Smooth muscle cell (in vitro differentiated cells): ENCODE data around the gene NCK2. TPM values are rescaled to one million over a fixed set of nuclear protein-coding genes. Genes with fewer than 3 reads are reported as not detected.

ENCODE experiments used
- DNase-seq: peaks from one replicate; lab custom pipeline; 2025; ENCODE audit not compliant: unreplicated experiment; lab: John Stamatoyannopoulos, UW
- H2AFZ ChIP-seq: fragments of 200-600 bp; sonication (generic); 2 replicates; pipeline ENCODE4 v1.6.0; 2016; ENCODE audit warnings: antibody characterized with exemption, low read depth, mild to moderate bottlenecking
- H3F3A ChIP-seq: fragments of 200-600 bp; sonication (generic); 2 replicates; pipeline ENCODE4 v1.6.0; 2017; ENCODE audit warnings: antibody characterized with exemption, low read depth
- H3K27ac ChIP-seq: fragments of 200-600 bp; sonication (generic); 2 replicates; pipeline ENCODE4 v1.5.1; 2016; ENCODE audit warnings: low read depth, mild to moderate bottlenecking
- H3K27me3 ChIP-seq: fragments of 200-600 bp; sonication (generic); 2 replicates; pipeline ENCODE4 v1.6.1; 2016; ENCODE audit warnings: low read depth, mild to moderate bottlenecking
- H3K36me3 ChIP-seq: fragments of 200-600 bp; sonication (generic); 2 replicates; pipeline ENCODE4 v1.5.1; 2016; ENCODE audit warnings: low read depth
- H3K4me1 ChIP-seq: fragments of 200-600 bp; sonication (generic); 2 replicates; pipeline ENCODE4 v1.5.1; 2016; ENCODE audit warnings: low read depth
- H3K4me2 ChIP-seq: fragments of 200-600 bp; sonication (generic); 2 replicates; pipeline ENCODE4 v1.6.0; 2016; ENCODE audit warnings: mild to moderate bottlenecking
- H3K4me3 ChIP-seq: fragments of 200-600 bp; sonication (generic); 2 replicates; pipeline ENCODE4 v1.5.1; 2016; ENCODE audit warnings: mild to moderate bottlenecking
- H3K79me2 ChIP-seq: fragments of 200-600 bp; sonication (generic); 2 replicates; pipeline ENCODE4 v1.6.0; 2016; ENCODE audit warnings: low read depth, mild to moderate bottlenecking
- H3K9ac ChIP-seq: fragments of 200-600 bp; sonication (generic); 2 replicates; pipeline ENCODE4 v1.6.0; 2016; ENCODE audit warnings: low read depth
- H3K9me3 ChIP-seq: fragments of 200-600 bp; sonication (generic); replicated peaks from 2 replicates; pipeline ENCODE4 v1.5.1; 2016; ENCODE audit warnings: low read depth
- H4K20me1 ChIP-seq: fragments of 200-600 bp; sonication (generic); 2 replicates; pipeline ENCODE4 v1.6.0; 2016; ENCODE audit warnings: low read depth
- CTCF ChIP-seq: fragments of 200-600 bp; sonication (generic); IDR thresholded peaks from 2 replicates; pipeline ENCODE4 v1.5.1; 2017; ENCODE audit warnings: borderline replicate concordance, mild to moderate bottlenecking, antibody characterized with exemption; ENCODE audit not compliant: insufficient read depth, poor library complexity, severe bottlenecking
- WGBS: methylation state at CpG from one replicate; pipeline ENCODE4 v1.1.7; 2016; ENCODE audit warnings: low lambda C conversion rate; 5-methylcytosine and 5-hydroxymethylcytosine counted together
- polyA plus RNA-seq: library from polyadenylated mRNA; unstranded; fragments of >200 nt; fragmentation: Nextera tagmentation; extraction: Ambion mirVana; gene quantifications from 2 replicates; pipeline ENCODE4 v1.2.1, GENCODE V29; 2016
- total RNA-seq: library from RNA; depleted of rRNA; stranded (reverse); fragments of >200 nt; gene quantifications from 2 replicates; pipeline ENCODE4 v1.2.3, GENCODE V29; 2014

NCK2 gene
- total and polyA plus RNA-seq, 2 experiments from 2014 or later, result 29.0 to 50.5 TPM

GRCh38 chr2:105882341-105882740 is 137.6 kb downstream of the NCK2 start:
- no peaks in the 10 kb centered on the region for H3K9me3 ChIP-seq
- TF ChIP-seq CTCF, result no peak
- no peak overlapping the region for H3K4me2 ChIP-seq
- H4K20me1 ChIP-seq, result peaks cover 66% of the 10 kb centered on the region
- H3K27ac ChIP-seq, result no peak overlapping the region
- H3K79me2 ChIP-seq, result peaks cover 29% of the 10 kb centered on the region
- no peak overlapping the region for H3K9ac ChIP-seq
- H3F3A ChIP-seq, result no peaks in the 10 kb centered on the region
- H3K4me3 ChIP-seq, result no peak overlapping the region
- WGBS, result 68% methylated on average over 10 of the region's 10 CpGs
- no peaks in the 10 kb centered on the region for H3K27me3 ChIP-seq
- no peak for DNase-seq
- no peaks in the 10 kb centered on the region for H3K36me3 ChIP-seq
- H2AFZ ChIP-seq, result no peak overlapping the region
- H3K4me1 ChIP-seq, result no peaks in the 10 kb centered on the region

- no peaks in the 10 kb centered on the region for H3K9me3 ChIP-seq
- no peaks in the 10 kb centered on the region for H3K4me1 ChIP-seq
- H3K27me3 ChIP-seq, result no peaks in the 10 kb centered on the region
- 98% methylated on average over 10 of the region's 10 CpGs for WGBS
- no peak for DNase-seq
- no peak overlapping the region for H3K4me2 ChIP-seq
- H3K36me3 ChIP-seq, result no peaks in the 10 kb centered on the region
- no peak overlapping the region for H3K4me3 ChIP-seq
- no peaks in the 10 kb centered on the region for H3F3A ChIP-seq
- H3K9ac ChIP-seq, result no peak overlapping the region
- H3K79me2 ChIP-seq, result peaks cover 36% of the 10 kb centered on the region
- no peak overlapping the region for H2AFZ ChIP-seq
- peaks cover 70% of the 10 kb centered on the region for H4K20me1 ChIP-seq
- no peak overlapping the region for H3K27ac ChIP-seq
- TF ChIP-seq CTCF, result no peak
Measured at GRCh38 chr2:105882920-105883435, 138.3 kb downstream of the NCK2 start.

GRCh38 chr2:105883911-105884694 is 139.4 kb downstream of the NCK2 start:
- TF ChIP-seq CTCF, result no peak
- no peaks in the 10 kb centered on the region for H3K27me3 ChIP-seq
- 96% methylated on average over 11 of the region's 11 CpGs for WGBS
- no peak overlapping the region for H3K27ac ChIP-seq
- H2AFZ ChIP-seq, result no peak overlapping the region
- no peak overlapping the region for H3K4me3 ChIP-seq
- no peak overlapping the region for H3K4me2 ChIP-seq
- no peak overlapping the region for H3K9ac ChIP-seq
- H3F3A ChIP-seq, result no peaks in the 10 kb centered on the region
- H3K9me3 ChIP-seq, result no peaks in the 10 kb centered on the region
- no peaks in the 10 kb centered on the region for H3K36me3 ChIP-seq
- peaks cover 47% of the 10 kb centered on the region for H3K79me2 ChIP-seq
- H4K20me1 ChIP-seq, result peaks cover 69% of the 10 kb centered on the region
- no peak for DNase-seq
- no peaks in the 10 kb centered on the region for H3K4me1 ChIP-seq
